GM12874 (cell line): ENCODE measurements around the gene DACH1.

Experiments used
- TF ChIP-seq, protein P1 (sequence below): IDR thresholded peaks from 2 replicates; pipeline ENCODE4 v1.5.1; 2011; ENCODE audit warnings: low read depth, mild to moderate bottlenecking, control low read depth, low read length, moderate library complexity; ENCODE audit not compliant: insufficient read depth

The DACH1 gene

GRCh38 chr13:71645467-71645866 is 221.5 kb downstream of the DACH1 start:
- TF ChIP-seq, protein P1, sequence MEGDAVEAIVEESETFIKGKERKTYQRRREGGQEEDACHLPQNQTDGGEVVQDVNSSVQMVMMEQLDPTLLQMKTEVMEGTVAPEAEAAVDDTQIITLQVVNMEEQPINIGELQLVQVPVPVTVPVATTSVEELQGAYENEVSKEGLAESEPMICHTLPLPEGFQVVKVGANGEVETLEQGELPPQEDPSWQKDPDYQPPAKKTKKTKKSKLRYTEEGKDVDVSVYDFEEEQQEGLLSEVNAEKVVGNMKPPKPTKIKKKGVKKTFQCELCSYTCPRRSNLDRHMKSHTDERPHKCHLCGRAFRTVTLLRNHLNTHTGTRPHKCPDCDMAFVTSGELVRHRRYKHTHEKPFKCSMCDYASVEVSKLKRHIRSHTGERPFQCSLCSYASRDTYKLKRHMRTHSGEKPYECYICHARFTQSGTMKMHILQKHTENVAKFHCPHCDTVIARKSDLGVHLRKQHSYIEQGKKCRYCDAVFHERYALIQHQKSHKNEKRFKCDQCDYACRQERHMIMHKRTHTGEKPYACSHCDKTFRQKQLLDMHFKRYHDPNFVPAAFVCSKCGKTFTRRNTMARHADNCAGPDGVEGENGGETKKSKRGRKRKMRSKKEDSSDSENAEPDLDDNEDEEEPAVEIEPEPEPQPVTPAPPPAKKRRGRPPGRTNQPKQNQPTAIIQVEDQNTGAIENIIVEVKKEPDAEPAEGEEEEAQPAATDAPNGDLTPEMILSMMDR = no peak

- TF ChIP-seq, protein P1 = no peak
Measured at GRCh38 chr13:71644579-71644978, 222.4 kb downstream of the DACH1 start.

GRCh38 chr13:71643448-71643860 is 223.6 kb downstream of the DACH1 start:
- TF ChIP-seq, protein P1 = no peak

GRCh38 chr13:71638751-71639150 is 228.3 kb downstream of the DACH1 start:
- TF ChIP-seq, protein P1 = no peak

DNA sequence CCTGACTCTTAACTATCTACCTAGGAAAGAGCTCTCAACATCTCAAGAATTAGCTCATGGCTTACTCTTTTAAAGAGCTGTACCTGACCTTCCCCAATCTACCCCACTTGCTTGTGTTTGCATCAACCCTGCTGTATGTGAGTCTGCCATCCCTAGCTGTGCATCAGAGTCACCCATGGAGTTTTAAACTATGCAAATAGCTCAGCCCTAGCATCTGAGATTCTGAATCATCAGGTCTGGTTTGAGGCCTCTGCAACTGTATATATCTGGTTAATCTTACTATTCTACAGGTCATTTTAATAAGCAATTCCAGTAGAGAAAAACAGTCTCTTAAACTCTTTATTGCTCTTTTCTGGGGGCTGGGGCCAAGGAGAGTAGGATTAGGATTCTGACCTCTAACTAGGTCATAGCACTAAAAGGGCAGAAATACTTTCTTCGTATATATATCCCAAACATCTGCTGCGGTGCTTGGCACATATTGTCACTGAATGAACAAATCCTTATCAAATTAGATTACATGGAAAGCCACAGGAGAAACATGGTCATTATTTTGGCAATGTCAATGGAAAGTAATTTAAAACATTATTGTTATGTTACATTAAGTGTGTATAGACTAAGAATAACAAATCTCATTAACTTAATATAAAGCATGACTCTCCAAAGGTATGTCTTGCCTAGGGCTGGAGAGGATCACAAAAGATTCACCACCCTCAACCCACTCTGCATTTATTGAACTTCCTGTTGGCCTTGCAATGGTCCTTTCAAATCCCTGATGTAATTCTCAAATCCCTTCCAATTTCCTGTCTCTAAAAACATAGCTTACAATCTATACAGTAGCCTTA is 232.2 kb downstream of the DACH1 start:
- TF ChIP-seq, protein P1 = no peak

- TF ChIP-seq, protein P1 = no peak
Measured at GRCh38 chr13:71634182-71634581, 232.8 kb downstream of the DACH1 start.

DNA sequence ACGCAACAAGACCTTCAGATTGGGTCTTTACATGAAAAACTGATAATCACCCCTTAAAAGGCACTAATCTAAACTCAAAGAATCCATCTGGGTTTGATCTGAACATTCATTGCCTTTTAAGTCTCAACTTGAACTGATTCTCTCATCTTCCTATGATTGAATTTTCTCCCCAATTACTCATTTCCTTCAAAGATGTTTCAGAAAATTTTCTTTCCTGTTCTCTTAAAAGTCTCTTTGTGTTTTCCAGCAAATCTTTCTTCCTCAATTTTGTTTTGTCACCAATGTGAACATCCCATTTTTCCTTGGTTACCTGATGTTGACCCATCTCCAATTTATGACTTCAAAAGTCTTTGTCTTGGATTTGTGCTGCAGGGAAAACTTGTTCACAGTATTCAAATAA is 234.3 kb downstream of the DACH1 start:
- TF ChIP-seq, protein P1 = no peak
